Ovary (tissue), 3 donors: ENCODE measurements around the gene KRT79.

ENCODE experiments used
- EP300 ChIP-seq: sonication (generic); formaldehyde crosslinking; IDR thresholded peaks from one replicate; pipeline ENCODE4 v1.6.1; 2017; ENCODE audit warnings: antibody characterized with exemption
- POLR2A ChIP-seq: fragments of 450-650 bp; IDR thresholded peaks from one replicate; pipeline ENCODE4 v1.6.1; 2017; ENCODE audit warnings: antibody characterized with exemption, mild to moderate bottlenecking, moderate library complexity
- TF ChIP-seq, protein P1 (sequence below), 3 donors: fragments of 450-650 bp in 2 of 3; fragments of 200-600 bp in 1 of 3; IDR thresholded peaks; one replicate each; pipeline versions ENCODE4 v1.5.1 to v1.8.0; 2016 to 2022; ENCODE audit warnings: antibody characterized with exemption in 3 of 3, mild to moderate bottlenecking in 1 of 3
- donor health status: DM: no; HTN: no; CAD: no.

DNA sequence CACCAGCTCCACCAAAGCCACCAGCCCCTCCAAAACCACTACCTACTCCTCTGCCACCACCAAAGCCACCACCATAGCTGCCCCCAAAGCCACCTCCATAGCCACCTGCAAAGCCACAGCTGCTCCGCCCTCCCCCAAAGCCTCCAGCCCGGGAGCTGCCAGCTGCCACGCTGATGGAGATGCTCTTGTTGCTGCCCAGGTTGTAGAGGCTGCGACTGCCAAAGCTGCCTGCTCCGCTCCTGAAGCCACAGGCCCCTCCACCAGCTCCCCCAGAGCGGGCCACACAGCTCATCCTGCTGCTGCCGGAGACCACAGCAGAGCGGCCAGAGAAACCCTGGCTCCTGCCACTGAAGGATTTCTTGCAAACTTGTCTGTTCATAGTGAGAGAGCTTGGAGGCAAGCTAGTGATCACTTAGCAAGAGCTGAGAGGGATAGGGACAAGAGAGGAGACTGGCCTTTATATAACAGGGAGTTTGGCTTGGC, 57.2 kb downstream of the KRT79 start, which contains the start of gene KRT76:
- TF ChIP-seq, protein P1, sequence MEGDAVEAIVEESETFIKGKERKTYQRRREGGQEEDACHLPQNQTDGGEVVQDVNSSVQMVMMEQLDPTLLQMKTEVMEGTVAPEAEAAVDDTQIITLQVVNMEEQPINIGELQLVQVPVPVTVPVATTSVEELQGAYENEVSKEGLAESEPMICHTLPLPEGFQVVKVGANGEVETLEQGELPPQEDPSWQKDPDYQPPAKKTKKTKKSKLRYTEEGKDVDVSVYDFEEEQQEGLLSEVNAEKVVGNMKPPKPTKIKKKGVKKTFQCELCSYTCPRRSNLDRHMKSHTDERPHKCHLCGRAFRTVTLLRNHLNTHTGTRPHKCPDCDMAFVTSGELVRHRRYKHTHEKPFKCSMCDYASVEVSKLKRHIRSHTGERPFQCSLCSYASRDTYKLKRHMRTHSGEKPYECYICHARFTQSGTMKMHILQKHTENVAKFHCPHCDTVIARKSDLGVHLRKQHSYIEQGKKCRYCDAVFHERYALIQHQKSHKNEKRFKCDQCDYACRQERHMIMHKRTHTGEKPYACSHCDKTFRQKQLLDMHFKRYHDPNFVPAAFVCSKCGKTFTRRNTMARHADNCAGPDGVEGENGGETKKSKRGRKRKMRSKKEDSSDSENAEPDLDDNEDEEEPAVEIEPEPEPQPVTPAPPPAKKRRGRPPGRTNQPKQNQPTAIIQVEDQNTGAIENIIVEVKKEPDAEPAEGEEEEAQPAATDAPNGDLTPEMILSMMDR (IDR thresholded peaks at IDR 0.05), result no peak
- TF ChIP-seq EP300 (no peak), POLR2A (no peak)
